T-helper 2 cell (primary cell): ENCODE results near the gene KLF16.

ENCODE experiments used
- DNase-seq, 5 experiments: peaks; one replicate each; pipeline versions ENCODE4 v3.0.0 to v3.0.0-alpha.2; 2012 to 2022

KLF16 gene

DNA sequence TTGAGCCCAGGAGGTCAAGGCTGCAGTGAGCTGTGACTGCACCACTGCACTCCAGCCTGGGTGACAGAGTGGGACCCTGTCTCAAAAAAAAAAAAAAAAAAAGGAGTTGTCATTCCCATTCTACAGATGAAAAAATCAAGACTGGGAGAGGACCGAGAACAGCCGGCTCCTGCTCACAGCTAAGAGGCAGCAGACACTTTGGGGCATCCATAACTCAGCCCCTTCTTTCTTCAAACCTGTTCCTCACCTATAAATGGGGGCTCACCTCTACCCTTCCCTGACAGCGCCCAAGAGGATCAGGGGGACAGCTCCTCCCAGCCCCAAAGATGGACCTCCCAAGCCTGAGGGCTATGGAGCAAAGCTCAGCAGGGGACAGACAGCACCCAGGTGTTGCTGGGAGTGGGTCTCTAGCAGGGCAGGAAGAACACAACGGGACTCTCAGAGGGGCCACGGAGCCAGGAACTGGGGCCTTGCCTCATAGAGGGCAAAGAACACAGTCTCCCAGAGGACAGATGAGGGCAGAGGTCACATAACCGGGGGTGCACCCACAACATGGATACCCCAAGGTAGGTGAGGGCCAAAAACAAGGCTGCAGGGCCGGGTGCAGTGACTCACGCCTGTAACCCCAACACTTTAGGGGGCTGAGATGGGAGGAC, 3.4 kb upstream of the KLF16 start:
- no peak for DNase-seq

DNA sequence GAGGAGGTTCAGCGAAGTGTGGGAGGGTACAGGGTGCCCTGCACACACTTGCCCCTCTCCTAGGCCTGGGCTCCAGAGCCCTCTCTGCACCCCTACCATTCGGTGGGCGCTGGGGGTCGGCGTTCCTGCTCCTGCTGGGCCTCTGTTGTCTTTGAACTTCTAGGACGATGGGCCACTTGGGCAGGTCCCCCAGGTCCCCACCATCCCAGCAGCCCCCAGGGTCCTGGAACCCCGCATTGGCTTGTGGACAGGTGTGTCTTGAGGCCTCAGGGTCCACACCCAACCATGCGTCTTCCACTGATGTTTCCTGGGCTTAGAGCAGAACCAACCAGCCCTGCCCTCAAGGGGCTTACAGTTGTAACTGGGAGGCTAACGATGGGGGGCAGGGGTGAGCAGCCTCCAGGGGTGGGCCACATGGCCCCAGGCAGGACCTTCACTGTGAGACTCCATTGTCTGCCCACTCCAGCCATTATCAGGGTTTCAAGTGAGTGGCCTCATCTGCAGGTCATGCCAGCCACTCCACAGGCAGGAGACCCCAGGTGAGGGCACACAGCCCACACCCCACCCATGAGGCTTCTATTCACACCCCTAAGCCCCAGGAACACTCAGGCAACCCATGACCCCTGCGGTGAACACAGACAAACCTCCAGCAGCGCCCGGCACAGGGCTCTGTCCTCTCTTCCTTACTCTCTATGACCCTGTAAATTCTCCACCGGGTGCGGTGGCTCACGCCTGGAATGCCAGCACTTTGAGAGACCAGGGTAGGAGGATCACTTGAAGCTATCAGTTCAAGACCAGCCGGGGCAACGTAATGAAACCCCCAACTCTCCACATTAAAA, 2.0 kb upstream of the KLF16 start:
- no peak for DNase-seq

DNA sequence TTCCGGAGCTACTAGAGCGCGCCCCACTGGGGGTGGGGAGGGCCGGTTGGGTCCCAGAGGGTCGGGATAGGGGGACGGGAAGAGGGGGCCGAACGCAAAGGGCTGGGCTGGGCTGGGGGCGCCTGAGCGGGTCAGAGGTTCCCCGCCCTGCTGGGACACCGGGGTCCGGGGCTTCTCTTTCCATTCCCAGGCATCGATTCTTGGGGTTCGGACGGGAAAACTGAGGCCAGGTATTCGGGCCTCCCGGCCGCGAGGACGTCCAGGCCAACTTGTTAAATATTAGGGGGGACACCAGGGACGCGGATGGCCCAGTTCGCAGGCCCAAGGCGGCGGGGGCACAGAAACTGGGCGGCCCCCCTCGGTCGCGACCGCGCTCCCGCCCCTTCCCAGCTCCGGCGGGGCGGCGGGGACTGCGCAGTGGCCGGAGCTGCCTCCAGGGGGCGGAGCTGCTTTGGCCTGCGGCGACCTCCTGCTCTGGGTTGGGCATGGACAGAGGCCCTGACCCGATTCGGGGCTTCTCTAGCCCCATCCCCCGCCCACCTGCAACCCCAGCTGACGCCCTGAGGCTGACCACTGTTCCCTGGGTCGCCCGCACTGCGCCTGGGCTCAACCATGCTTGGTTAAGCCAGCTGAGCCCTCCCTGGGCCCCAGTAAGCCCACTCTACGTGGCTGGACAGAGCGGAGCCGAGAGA, 1.2 kb upstream of the KLF16 start:
- peak in 3 of 5 experiments; percentile 32 to 64 (median 37) for DNase-seq

DNA sequence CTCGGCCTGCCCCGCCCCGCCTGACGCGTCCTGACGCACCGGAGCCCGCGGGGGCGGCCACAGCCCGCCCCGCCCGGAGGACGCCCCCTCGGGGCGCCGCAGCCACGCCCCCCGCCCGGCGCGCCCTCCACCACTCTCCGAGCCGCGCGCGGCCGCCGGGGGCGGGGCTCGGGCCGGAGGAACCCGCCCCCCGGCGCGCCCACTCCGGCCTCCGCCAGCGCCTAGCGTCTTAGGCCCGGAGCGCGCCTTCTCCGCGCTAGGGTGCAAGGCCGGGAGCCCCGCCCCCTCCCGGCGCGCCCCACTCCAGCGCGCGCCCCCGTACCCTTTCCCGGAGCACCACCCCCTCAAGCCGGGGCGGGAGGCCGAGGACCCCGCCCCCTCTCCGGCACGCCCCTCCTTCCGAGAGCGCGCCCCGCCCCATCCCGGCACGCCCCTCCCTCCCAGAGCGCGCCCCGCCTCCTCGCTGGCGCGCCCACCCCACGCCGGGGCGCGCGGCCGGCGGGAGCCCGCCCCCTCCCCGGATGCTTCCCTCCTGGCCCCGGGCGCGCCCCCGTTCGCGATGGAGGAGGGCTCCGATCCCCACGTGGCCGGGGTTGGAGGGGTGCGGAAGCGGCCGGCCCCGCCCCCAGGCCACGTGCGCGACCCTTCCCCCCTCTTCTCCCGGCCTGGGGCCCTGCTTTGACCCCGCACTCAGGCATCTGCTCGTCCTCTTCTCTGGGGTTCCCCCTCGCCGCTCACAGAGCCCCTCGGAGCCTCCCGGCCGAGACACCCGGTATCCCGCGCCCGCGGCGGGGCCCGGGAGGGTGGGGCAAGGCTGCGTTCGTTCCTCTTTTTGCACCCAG, 480 bp upstream of the KLF16 start:
- DNase-seq, result peak; percentile 88 to 96 (median 90)

DNA sequence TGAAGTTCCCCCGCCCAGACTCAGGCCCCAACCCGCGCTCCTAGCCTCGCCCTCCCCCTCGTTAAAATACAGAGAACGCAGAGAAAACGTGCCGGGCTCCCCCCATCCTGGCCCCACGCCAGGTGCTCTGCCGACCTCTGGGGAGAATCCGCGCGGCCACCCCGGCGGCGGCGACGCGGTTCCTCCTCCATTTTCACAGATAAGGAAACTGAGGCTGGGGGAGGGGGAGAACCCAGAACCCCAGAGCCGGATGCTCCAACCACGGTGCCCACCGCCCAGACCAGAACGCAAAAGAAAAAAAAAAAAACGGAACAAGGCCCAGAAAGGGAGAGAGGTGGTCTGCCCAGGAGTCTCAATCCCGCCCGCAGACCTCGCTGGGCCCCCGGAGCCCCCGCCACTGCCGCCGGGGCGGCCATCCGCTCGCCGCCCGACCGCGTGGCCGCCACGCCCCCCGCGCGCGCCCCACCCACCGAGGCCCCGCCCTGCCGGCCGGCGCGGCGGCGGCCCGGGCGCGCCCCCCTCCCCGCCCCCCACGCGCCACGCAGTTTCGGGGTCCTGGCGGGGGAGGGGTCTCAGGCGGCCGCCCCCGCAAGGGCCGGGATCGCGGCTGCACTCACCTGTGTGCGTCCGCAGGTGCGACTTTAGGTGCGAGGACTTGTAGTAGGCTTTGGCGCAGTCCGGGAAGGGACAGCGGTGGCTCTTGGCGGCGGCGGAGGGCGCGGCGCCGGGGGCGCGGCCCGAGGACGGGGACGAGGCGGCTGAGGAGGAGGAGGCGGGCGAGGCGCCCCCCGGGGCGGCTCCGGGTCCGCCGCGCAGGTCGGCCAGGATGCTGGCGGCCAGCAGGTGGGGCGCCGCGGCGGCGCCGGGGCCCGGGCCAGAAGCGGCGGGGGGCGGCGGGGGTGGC, 703 bp downstream of the KLF16 start:
- peak in 4 of 5 experiments; percentile 27 to 68 (median 50) for DNase-seq

DNA sequence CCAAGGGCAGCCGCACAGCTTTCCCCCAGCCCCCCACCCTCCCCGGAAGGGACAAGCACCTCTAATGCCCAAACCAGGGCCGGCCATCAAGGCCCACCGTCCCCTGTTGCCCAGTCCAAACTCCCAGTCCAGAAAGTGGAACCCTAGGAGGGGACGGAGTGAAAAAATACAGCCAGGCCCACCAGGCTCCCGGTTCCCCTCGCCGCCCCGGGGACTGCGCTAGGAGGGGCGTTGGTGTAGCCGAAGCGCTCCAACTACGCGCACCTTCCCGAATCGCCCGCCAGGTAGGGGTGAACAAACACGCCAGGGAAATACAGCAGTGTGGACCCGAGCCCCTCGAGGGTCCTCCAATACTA, 1.3 kb downstream of the KLF16 start:
- DNase-seq, result no peak

DNA sequence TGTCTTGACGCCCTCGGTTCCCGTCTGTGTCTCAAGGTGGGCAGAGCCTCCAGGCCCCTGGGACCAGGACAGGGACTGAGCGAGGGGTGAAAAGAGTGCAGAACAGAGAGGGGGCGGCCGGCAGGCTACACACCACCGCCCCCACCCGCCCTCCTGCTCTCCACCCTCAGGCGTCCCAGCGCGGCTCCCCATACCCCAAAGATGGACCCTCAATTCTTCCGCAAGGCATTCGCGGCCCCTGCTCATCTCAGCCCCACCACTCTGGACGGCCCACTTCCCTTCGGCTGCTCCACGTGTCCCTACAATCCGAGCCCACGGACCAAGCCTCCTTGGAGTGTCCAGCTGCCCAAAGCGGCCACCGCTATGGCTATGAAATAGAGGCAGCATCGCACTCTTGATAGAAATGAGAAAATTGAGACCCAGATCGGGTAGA, 1.8 kb downstream of the KLF16 start:
- no peak for DNase-seq

DNA sequence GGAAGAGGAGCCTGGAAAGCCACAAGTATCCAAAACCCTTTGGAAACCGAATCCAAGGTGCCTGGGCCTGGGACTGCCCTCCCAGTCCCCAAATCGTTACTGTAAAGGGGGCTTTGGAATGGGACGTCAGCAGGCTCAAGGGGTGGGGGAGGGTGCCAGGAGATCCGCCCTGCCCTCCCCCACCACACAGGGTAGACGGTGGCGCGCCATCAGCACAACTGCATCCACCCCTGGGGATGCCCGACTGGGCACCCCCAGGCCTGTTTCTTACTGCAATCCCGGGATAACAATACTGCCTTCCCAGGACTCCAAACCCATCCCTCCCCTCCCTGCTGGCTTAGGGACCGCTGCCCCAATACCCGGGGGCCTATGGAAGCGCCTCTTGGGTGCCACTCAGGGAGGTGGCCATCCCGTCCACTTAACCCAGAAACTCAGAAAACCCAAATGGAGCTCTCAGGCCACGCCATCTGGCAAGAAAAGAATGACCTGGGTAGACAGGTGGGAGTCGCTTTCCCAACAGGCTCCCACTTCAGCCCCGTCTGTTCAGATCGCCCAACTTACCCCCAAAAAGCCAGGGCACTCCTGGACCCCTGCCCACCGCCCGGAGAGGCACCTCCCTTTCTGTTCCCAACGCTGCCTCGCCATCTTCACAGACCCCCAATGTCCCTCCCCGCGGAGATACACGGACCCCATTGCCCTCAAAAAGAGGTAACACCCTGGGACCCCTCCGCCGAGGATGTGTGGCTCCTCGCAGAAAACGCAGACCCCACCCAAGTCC, 2.4 kb downstream of the KLF16 start:
- no peak for DNase-seq

DNA sequence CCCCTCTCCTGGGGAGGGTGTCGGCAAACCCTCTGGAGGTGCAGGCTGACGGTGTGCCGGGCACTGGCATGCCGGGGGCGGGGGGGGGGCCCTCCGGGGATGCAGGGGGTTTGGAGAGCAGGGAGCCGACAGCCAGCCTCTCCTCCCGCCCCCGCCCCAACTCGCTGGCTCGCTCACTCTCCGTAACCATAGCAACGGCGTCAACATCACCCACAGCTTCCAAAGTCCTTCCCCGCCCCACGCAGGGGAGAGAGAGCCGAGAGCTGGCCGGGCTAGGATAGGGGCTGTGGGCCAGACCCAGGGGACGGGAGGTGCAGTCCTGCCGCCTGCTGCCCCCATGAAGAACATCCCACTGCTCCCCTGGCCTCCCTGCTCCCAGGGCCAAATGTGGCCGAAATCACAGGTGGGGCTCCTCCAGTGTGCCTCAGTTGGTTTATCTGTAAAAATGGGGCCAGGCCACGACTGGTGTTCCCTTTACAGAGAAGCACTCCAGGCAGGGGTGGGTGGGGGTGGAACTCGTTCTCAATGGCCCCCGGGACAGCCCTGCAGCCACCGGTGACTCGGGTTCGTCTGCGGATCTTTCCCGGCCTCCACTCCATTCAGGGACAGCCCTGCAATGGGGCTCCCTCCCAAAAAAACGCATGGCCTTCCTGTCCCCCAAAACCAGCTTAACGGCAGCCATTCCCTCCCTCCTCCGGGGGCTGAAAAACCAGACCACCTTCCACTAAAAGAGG, 3.2 kb downstream of the KLF16 start:
- peak in 2 of 5 experiments; percentile 58 to 74 for DNase-seq

DNA sequence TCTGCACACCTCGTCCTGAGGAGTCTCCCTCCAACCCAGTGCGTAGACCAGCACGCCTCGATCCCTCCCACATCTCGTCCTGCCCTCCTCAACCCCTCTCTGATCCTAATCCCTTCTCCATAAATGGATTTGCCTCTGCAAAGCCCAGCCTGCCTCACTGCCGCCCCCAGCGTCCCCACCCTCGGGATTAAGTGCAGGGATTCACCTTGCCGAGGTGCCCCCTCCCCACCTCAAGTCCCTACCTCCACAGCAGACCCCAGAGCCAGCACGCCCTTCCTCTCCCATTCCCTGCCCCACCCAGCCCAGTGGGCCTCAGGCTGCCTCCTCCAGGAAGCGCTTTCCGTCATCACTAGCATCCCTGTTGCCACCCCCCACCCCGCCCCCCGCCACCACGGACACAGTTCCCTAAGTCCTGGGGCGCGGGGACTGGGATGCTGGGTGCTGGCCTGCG, 4.0 kb downstream of the KLF16 start:
- no peak for DNase-seq

DNA sequence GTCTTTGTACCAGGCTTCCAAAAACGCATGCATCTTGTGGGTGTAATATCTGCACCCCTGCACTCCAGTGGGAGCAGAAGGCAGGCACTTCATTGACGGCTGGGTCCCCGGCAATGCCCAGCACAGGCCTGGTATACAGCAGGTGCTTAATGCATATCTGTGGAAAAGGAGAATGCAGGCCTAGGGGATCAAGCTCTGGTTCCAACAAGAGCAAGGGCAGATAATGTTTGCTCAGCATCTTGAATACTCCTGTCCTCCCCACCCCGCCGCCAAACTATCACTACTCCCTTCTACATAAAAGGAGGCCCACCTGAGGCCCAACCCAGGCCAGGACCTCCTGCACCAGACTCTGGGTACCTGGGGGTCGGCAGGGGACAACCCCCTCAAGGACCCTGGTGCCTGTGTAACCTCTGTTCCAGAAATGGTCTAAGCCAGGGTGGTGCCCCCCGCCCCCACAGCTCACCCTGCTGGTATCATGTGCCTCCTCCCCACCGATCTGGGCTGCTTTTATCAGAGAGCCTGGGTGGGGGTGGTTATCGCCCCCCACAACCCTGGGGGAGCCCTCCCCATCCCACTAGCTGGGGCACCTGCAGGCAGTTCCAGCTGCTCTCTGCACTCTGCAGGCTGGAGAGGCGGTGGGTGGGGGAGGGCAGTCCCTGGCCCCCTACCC, 4.8 kb downstream of the KLF16 start:
- no peak for DNase-seq

DNA sequence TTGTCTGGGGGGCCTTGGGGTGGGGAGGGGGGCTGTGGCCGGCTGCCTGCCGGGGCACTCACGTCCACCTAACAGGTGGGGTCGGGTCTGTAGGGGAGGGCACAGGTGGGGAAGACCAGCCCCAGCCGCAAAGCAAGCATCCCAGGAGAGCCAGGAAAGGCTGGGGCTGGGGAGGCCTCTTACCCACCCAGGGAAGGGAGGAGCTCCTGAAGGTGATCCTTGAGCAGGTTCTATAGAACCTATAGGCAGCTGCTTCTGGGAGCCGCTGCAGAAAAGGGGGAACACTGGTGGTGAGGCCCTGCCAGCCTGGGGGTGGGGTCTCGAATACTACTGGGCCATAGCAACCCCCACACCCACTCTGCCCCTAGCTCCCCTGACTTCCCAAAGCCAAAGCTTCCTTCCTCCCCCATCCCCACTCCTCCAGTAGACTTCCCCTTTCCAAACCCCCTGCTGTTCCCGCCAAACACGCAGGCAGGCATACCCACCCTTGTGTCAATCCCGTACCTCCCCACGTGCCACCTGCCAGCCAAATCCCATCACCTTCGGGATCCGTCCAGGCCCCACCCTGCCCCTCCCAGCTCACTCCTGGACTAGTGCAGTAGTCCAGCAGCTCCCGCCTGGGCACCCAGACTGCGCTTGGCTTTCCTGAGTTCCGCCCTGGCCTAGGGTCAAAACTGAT, 5.6 kb downstream of the KLF16 start:
- DNase-seq, result no peak

DNA sequence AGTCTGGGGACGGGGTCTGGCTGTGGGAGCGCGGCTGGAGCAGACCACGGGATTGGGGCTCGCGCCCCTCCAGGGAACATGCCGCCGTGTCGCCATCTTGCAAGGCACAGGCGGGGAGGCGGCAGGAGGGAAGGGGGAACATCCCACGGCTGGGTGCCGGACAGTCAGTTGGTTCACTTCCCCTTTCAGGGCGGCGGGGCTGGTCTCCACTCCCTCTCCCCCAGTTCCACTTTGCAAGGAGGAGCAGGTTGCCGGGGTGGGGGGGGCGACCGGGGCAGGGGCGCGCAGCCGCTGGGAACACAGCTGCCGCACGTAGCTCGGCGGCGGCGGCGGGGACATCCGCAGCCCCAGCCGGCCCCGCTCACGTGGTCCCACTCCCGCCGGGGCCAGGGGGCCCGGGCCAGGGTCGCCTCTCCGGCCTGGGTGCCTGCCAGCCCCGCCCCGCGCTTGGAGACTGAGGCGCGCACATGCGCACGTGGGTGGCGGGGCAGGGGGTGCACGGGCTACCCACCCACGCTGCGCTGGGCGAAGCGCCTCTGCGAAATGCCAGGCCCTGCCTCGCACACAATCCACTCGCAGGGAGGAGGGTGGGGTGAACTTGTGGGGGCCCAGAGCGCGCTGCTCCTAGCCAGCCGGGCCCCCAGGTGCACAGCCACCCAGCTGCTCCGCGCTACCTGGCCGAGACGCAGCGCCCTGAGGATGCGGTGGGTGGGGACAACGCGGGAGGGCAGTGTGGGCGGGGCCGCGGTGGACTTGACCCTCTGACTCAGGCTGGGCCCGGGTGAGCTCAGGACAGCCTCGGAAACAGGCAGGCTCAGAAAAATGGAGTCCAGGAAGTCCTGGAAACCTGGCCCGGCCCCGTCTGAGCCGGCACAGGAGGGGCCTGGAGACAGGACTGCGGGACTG, 6.4 kb downstream of the KLF16 start:
- peak in 1 of 5 experiments; percentile 53 for DNase-seq

DNA sequence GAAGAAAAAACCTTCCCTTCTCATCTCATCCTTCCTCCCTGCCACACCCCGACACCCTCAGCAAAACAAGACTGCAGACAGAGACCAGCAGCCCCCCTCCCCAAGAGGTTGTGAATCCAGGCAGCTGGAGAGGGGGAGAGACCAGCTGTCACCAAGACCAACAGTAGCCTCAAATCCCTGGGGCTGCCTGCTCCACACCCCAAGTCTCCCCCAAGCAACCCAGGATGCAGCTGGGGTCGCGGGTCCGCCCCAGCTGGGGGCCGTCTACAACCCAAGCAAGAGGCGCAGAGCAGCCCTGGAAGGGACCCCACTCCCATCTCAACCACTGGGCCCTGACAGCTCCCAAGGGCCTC, 7.1 kb downstream of the KLF16 start:
- no peak for DNase-seq

DNA sequence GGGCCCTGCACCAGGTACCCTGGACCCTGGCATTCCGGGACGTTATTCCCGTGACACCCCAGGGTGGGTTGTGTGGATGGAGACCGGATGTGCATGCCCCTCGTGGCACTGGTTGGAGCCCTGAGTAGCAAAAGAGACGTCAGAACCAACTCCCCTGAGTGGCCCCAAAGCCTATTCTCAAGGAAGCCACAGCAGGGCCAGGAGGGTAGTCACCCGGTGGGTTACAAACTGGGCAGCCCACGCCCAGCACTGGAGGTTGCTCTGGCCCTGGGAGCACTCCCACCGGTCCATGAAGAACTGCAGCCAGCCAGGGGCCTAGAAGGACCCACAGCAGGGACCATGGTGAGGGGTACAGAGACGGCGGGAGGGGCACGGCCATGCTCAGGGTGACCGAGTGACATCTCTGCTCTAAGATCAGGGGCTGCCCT, 7.5 kb downstream of the KLF16 start:
- peak in 1 of 5 experiments; percentile 77 for DNase-seq

DNA sequence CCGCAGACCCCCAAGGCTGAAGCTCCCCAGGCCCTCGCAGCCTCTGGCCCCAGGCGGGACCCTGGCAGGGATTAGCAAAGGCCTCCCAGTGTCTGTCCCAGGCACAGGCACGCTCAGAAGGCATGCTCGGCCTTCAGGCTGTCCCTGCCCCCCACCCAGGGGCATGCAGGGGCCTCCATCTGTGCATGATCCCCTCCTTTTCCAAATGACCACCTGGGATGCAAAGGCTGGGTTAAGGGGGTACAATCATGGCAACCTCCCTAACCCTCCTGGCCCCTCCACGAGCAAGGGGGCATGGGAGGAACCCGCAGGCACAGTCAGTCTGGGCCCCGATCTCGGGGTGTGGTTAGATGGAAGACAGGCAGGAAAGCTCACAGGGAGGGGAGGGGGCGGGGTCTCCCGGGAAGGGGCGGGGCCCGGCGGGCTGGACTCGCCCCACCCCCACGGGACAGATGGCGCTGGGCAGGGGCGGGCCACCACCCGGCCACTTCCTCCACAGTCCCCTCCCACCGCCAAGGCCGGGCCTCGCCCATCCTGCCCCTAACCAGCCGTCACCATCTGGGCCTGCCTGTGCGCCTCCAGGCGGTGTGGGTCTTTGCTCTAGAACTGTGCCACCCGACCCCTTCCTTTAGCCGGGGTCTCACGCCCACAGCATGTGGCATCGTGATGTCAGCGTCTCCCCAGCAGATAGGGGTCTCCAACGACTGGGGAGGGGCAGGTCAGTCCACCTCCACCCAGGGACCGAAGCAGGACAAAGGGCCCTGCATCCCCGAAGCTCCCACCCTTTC, 8.1 kb downstream of the KLF16 start:
- DNase-seq, result peak; percentile 55 to 96 (median 72)

DNA sequence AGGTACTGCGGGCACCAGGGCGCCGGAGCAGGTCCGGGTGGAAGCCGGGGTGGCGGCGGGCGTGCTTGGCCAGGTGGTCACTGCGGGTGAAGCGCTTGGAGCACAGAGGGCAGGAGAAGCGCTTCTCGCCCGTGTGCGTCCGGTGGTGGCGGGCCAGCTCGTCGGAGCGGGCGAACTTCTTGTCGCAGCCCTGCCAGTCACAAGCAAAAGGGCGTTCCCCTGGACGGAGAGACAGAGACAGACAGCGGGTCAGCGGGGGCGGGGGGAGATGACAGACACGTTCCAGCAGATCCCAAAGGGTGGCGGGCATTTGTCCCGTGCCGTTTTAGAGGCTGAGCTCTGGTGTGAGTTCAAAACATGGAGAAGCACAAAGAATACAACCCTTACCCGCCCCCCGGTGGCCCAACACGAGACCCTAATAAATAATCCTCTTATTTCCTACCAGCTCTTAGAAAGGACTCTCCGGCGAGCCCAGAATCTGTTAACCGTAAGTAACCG, 8.8 kb downstream of the KLF16 start:
- DNase-seq, result no peak
